ENCODE measurements around the gene NHSL2. TPM values are rescaled to one million over a fixed set of nuclear protein-coding genes. Genes with fewer than 3 reads are reported as not detected.

NHSL2 gene
- total RNA-seq, 1 donor from 2014 or later, result 0.29 TPM

DNA sequence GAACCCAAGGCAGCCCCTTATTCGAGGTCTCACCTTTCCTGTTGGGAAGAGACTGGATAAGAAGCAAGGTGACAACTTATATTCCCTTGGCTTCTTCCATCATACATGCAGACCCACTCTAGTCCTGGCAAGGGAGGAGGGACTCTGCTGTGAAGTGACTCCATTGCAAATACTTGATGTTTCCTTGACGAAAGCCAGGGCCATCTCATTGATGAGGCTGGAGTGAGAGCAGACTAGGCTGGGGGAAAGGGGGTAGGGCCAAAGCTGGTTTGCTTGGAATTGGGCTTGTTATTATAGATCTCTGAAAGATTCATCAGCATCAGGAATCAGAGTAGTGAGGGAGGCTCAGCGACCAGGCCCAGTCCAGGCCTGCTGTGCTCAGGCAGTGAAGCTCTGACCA, 2.3 kb upstream of the NHSL2 start:
- Mint-ChIP-seq H3K27me3 (peaks cover 16% of the 10 kb centered on the region), H3K4me3 (no peak overlapping the region), H3K4me1 (no peaks in the 10 kb centered on the region), H3K36me3 (ENCODE audit: low read depth) (no peaks in the 10 kb centered on the region), H3K27ac (no peak overlapping the region), H3K9me3 (no peaks in the 10 kb centered on the region)
- ChIA-PET CTCF (no interaction called here), POLR2A (no interaction called here)
- intact Hi-C loops (cut with micrococcal nuclease), result no loop called here
- TF ChIP-seq CTCF (IDR thresholded peaks at IDR 0.05), result no peak
- ATAC-seq (ENCODE audit: low read depth) (no peak), DNase-seq (no peak)

GRCh38 chrX:71909956-71910355, 689 bp upstream of the NHSL2 start:
- no peak overlapping the region for H3K27ac Mint-ChIP-seq
- ChIA-PET POLR2A (no interaction called here), CTCF (no interaction called here)
- no peaks in the 10 kb centered on the region for H3K9me3 Mint-ChIP-seq
- no peaks in the 10 kb centered on the region for H3K4me1 Mint-ChIP-seq
- intact Hi-C loops (cut with micrococcal nuclease), result no loop called here
- no peaks in the 10 kb centered on the region for H3K36me3 Mint-ChIP-seq (ENCODE audit: low read depth)
- H3K4me3 Mint-ChIP-seq, result no peak overlapping the region
- TF ChIP-seq CTCF (IDR thresholded peaks at IDR 0.05), result no peak
- peaks cover 23% of the 10 kb centered on the region for H3K27me3 Mint-ChIP-seq
- DNase-seq (no peak), ATAC-seq (ENCODE audit: low read depth) (no peak)

GRCh38 chrX:71910986-71911730, 513 bp downstream of the NHSL2 start:
- H3K27me3 Mint-ChIP-seq, result peaks cover 29% of the 10 kb centered on the region
- DNase-seq (no peak), ATAC-seq (ENCODE audit: low read depth) (peak; percentile 28)
- no peak overlapping the region for H3K27ac Mint-ChIP-seq
- H3K4me3 Mint-ChIP-seq, result no peak overlapping the region
- no peaks in the 10 kb centered on the region for H3K9me3 Mint-ChIP-seq
- no peaks in the 10 kb centered on the region for H3K36me3 Mint-ChIP-seq (ENCODE audit: low read depth)
- intact Hi-C loops (cut with micrococcal nuclease), result no loop called here
- CTCF ChIA-PET, result no interaction called here
- TF ChIP-seq CTCF (IDR thresholded peaks at IDR 0.05), result no peak
- no peaks in the 10 kb centered on the region for H3K4me1 Mint-ChIP-seq
- POLR2A ChIA-PET, result no interaction called here

GRCh38 chrX:71911731-71912050, 1.0 kb downstream of the NHSL2 start:
- Mint-ChIP-seq H3K27me3 (peaks cover 29% of the 10 kb centered on the region), H3K4me3 (peak overlapping the region; percentile 41), H3K4me1 (no peaks in the 10 kb centered on the region), H3K27ac (no peak overlapping the region), H3K36me3 (ENCODE audit: low read depth) (no peaks in the 10 kb centered on the region), H3K9me3 (no peaks in the 10 kb centered on the region)
- intact Hi-C loops (cut with micrococcal nuclease), result no loop called here
- ATAC-seq (ENCODE audit: low read depth), result no peak
- POLR2A ChIA-PET, result no interaction called here
- CTCF ChIA-PET, result no interaction called here
- no peak for TF ChIP-seq CTCF (IDR thresholded peaks at IDR 0.05)
- no peak for DNase-seq

DNA sequence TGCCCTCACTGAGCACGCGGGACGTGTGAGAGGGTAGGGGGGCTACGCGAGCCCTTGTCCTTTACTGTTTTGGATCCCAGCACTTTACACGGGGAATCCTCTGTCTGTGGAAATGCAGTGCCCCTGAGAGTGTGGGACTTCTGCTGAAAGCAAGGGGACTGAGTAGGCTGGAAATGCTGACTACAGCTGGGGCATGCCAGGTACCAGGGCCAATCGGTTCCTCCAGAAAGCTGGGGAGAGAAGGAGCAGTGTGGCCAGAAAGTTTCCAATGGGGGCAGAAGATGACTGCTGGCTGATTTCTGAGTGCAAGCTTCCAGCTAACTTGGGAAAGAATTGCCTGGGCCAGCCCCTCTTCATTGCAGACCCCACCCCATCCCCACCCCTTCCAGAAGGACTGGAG, 1.5 kb downstream of the NHSL2 start:
- Mint-ChIP-seq H3K4me1 (no peaks in the 10 kb centered on the region), H3K36me3 (ENCODE audit: low read depth) (no peaks in the 10 kb centered on the region), H3K9me3 (no peaks in the 10 kb centered on the region), H3K4me3 (peak overlapping the region; percentile 41), H3K27me3 (peaks cover 29% of the 10 kb centered on the region), H3K27ac (no peak overlapping the region)
- ATAC-seq (ENCODE audit: low read depth), result no peak
- intact Hi-C loops (cut with micrococcal nuclease), result no loop called here
- ChIA-PET POLR2A (no interaction called here), CTCF (no interaction called here)
- DNase-seq, result no peak
- no peak for TF ChIP-seq CTCF (IDR thresholded peaks at IDR 0.05)
